Smooth muscle cell (in vitro differentiated cells): Measurements from ENCODE around the gene ZMYM5. TPM values are rescaled to one million over a fixed set of nuclear protein-coding genes. Genes with fewer than 3 reads are reported as not detected.
A peak's percentile ranks its signal among the peaks of the same experiment; 100 is the strongest.
"Not testable (repeated sequence)": the region's sequence is repeated elsewhere in the genome, so short reads cannot be mapped to it uniquely, and the experiment has no call there.

Source experiments
- DNase-seq: peaks from one replicate; lab custom pipeline; 2025; ENCODE audit not compliant: unreplicated experiment; lab: John Stamatoyannopoulos, UW
- H2AFZ ChIP-seq: fragments of 200-600 bp; sonication (generic); 2 replicates; pipeline ENCODE4 v1.6.0; 2016; ENCODE audit warnings: antibody characterized with exemption, low read depth, mild to moderate bottlenecking
- H3F3A ChIP-seq: fragments of 200-600 bp; sonication (generic); 2 replicates; pipeline ENCODE4 v1.6.0; 2017; ENCODE audit warnings: antibody characterized with exemption, low read depth
- H3K27ac ChIP-seq: fragments of 200-600 bp; sonication (generic); 2 replicates; pipeline ENCODE4 v1.5.1; 2016; ENCODE audit warnings: low read depth, mild to moderate bottlenecking
- H3K27me3 ChIP-seq: fragments of 200-600 bp; sonication (generic); 2 replicates; pipeline ENCODE4 v1.6.1; 2016; ENCODE audit warnings: low read depth, mild to moderate bottlenecking
- H3K36me3 ChIP-seq: fragments of 200-600 bp; sonication (generic); 2 replicates; pipeline ENCODE4 v1.5.1; 2016; ENCODE audit warnings: low read depth
- H3K4me1 ChIP-seq: fragments of 200-600 bp; sonication (generic); 2 replicates; pipeline ENCODE4 v1.5.1; 2016; ENCODE audit warnings: low read depth
- H3K4me2 ChIP-seq: fragments of 200-600 bp; sonication (generic); 2 replicates; pipeline ENCODE4 v1.6.0; 2016; ENCODE audit warnings: mild to moderate bottlenecking
- H3K4me3 ChIP-seq: fragments of 200-600 bp; sonication (generic); 2 replicates; pipeline ENCODE4 v1.5.1; 2016; ENCODE audit warnings: mild to moderate bottlenecking
- H3K79me2 ChIP-seq: fragments of 200-600 bp; sonication (generic); 2 replicates; pipeline ENCODE4 v1.6.0; 2016; ENCODE audit warnings: low read depth, mild to moderate bottlenecking
- H3K9ac ChIP-seq: fragments of 200-600 bp; sonication (generic); 2 replicates; pipeline ENCODE4 v1.6.0; 2016; ENCODE audit warnings: low read depth
- H3K9me3 ChIP-seq: fragments of 200-600 bp; sonication (generic); replicated peaks from 2 replicates; pipeline ENCODE4 v1.5.1; 2016; ENCODE audit warnings: low read depth
- H4K20me1 ChIP-seq: fragments of 200-600 bp; sonication (generic); 2 replicates; pipeline ENCODE4 v1.6.0; 2016; ENCODE audit warnings: low read depth
- WGBS: methylation state at CpG from one replicate; pipeline ENCODE4 v1.1.7; 2016; ENCODE audit warnings: low lambda C conversion rate; 5-methylcytosine and 5-hydroxymethylcytosine counted together
- polyA plus RNA-seq: library from polyadenylated mRNA; unstranded; fragments of >200 nt; fragmentation: Nextera tagmentation; extraction: Ambion mirVana; gene quantifications from 2 replicates; pipeline ENCODE4 v1.2.1, GENCODE V29; 2016
- total RNA-seq: library from RNA; depleted of rRNA; stranded (reverse); fragments of >200 nt; gene quantifications from 2 replicates; pipeline ENCODE4 v1.2.3, GENCODE V29; 2014
- TF ChIP-seq, protein P1 (sequence below): fragments of 200-600 bp; sonication (generic); IDR thresholded peaks from 2 replicates; pipeline ENCODE4 v1.5.1; 2017; ENCODE audit warnings: borderline replicate concordance, mild to moderate bottlenecking, antibody characterized with exemption; ENCODE audit not compliant: insufficient read depth, poor library complexity, severe bottlenecking

The ZMYM5 gene
- total and polyA plus RNA-seq, 2 experiments from 2014 or later, result 14.1 to 20.9 TPM

DNA sequence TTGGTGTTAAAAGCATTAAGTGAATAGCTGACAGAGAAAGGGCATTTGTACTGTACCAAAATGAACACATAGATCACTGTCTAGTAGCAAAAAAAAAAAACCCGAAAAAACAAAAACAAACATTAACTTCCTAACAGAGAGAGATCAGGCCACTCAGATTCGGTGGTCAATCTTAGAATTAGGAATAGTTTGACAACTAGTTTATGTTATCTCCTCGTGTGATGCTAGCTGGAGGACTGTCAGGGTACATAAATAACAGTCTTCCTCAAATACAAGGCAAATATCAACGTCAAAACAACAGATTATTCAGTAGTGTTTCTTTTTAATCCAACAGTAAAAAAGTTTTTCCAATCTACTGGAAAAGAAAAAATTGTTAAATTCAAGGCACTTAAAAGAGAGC lies 1.7 kb downstream of the ZMYM5 start:
- Histone ChIP-seq H3F3A (peaks cover 20% of the 10 kb centered on the region), H3K9me3 (no peaks in the 10 kb centered on the region), H4K20me1 (peaks cover 54% of the 10 kb centered on the region), H3K36me3 (peaks cover 4% of the 10 kb centered on the region), H3K27ac (peak overlapping the region; percentile 90), H3K4me2 (peak overlapping the region; percentile 84), H3K79me2 (peaks cover 59% of the 10 kb centered on the region), H3K9ac (peak overlapping the region; percentile 95), H3K4me3 (peak overlapping the region; percentile 97), H3K27me3 (no peaks in the 10 kb centered on the region), H2AFZ (no peak overlapping the region), H3K4me1 (peaks cover 13% of the 10 kb centered on the region)
- TF ChIP-seq, protein P1, sequence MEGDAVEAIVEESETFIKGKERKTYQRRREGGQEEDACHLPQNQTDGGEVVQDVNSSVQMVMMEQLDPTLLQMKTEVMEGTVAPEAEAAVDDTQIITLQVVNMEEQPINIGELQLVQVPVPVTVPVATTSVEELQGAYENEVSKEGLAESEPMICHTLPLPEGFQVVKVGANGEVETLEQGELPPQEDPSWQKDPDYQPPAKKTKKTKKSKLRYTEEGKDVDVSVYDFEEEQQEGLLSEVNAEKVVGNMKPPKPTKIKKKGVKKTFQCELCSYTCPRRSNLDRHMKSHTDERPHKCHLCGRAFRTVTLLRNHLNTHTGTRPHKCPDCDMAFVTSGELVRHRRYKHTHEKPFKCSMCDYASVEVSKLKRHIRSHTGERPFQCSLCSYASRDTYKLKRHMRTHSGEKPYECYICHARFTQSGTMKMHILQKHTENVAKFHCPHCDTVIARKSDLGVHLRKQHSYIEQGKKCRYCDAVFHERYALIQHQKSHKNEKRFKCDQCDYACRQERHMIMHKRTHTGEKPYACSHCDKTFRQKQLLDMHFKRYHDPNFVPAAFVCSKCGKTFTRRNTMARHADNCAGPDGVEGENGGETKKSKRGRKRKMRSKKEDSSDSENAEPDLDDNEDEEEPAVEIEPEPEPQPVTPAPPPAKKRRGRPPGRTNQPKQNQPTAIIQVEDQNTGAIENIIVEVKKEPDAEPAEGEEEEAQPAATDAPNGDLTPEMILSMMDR, result no peak
- 50% methylated on average over 4 of the region's 4 CpGs for WGBS
- DNase-seq, result no peak

DNA sequence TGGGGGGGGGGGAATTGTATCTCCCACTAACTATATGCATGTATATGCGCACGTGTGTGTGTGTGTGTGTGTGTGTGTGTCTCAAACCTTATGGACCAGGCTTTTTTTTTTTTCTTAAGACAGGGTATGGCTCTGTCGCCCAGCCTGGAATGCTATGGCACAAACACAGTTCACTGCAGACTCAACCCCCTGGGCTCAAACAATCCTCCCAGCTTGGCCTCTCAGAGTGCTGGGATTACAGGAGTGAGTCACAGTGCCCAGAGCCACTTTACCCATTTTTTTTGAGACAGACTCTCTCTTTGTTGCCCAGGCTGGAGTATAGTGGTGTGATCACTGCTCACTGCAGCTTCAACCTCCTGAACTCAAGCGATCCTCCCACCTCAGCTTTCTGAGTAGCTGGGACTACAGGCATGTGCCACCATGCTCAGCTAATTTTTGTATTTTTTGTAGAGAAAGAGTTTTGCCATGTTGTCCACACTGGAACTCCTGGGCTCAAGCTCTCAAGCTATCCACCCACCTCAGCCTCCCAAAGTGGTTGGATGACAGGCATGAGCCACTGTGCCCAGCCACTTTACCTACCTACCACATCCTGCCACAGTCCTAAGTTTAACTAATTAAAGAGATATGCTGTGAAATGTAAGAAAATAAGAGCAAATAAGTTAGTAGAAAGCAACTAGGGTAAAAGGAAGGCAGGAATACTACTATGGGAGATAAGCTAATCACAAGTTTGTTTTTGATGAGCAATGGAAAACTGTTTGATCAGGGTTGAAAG lies 2.4 kb downstream of the ZMYM5 start:
- DNase-seq, result peak; percentile 4
- Histone ChIP-seq H3K9ac (no peak overlapping the region), H3K27ac (peak overlapping the region; percentile 90), H3K4me2 (peak overlapping the region; percentile 84), H3K36me3 (peaks cover 4% of the 10 kb centered on the region), H3K4me3 (peak overlapping the region; percentile 97), H3K4me1 (peaks cover 13% of the 10 kb centered on the region), H3K27me3 (no peaks in the 10 kb centered on the region), H3K79me2 (peaks cover 66% of the 10 kb centered on the region), H3F3A (peaks cover 20% of the 10 kb centered on the region), H2AFZ (no peak overlapping the region), H3K9me3 (no peaks in the 10 kb centered on the region), H4K20me1 (peaks cover 61% of the 10 kb centered on the region)
- WGBS, result 41% methylated on average over 4 of the region's 4 CpGs
- TF ChIP-seq, protein P1, result no peak

DNA sequence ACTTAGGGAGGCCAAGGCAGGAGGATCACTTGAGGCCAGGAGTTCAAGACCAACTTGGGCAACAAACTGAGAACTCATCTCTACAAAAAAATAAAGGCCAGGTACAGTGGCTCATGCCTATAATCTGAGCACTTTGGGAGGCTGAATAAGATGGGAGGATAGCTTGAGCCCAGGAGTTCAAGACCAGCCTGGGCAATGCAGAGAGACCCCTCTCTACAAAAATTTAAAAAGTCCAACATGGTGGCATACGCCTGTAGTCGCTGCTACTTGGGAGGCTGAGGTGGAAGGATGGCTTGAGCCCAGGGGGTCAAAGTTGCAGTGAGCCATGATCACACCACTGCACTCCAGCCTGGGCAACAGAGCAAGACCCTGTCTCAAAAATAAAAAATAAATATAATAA lies 5.8 kb downstream of the ZMYM5 start:
- peaks cover 13% of the 10 kb centered on the region for H3K4me1 ChIP-seq
- not testable (repeated sequence) for H3K36me3 ChIP-seq, H3K9me3 ChIP-seq, H3K4me3 ChIP-seq, DNase-seq, H2AFZ ChIP-seq, H3K4me2 ChIP-seq, H3K9ac ChIP-seq, H3K27ac ChIP-seq, H3K27me3 ChIP-seq
- H4K20me1 ChIP-seq, result peaks cover 95% of the 10 kb centered on the region
- WGBS, result 100% methylated on average over 2 of the region's 2 CpGs
- peaks cover 98% of the 10 kb centered on the region for H3K79me2 ChIP-seq
- H3F3A ChIP-seq, result peaks cover 12% of the 10 kb centered on the region

DNA sequence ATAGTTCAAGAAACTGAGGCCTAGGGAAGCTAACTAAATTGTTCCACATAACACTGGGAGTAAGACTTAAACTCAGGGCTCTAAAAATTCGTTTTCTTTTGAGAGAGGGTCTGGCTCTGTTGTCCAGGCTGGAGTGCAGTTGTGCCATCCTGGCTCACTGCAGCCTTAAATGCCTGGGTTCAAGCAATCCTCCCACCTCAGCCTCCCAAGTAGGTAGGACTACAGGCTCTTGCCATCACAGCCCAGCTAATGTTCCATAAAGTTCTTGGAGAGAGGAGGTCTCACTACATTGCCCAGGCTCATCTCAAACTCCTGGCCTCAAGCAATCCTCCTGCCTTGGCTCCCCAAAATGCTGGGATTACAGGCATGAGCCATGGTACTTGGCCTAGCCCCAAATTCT lies 10.7 kb downstream of the ZMYM5 start:
- Histone ChIP-seq H3K9me3 (no peaks in the 10 kb centered on the region), H3K27ac (no peak overlapping the region), H4K20me1 (peaks cover 95% of the 10 kb centered on the region), H3K4me3 (no peak overlapping the region), H3F3A (no peaks in the 10 kb centered on the region), H3K36me3 (peaks cover 17% of the 10 kb centered on the region), H3K79me2 (peaks cover 100% of the 10 kb centered on the region), H3K4me2 (no peak overlapping the region), H3K9ac (no peak overlapping the region), H3K27me3 (no peaks in the 10 kb centered on the region), H3K4me1 (no peaks in the 10 kb centered on the region), H2AFZ (no peak overlapping the region)
- WGBS, result 83% methylated on average over 1 of the region's 1 CpG
- TF ChIP-seq, protein P1, result no peak
- no peak for DNase-seq
